T-helper 2 cell (primary cell): ENCODE results near the gene KDM6A.
A peak's percentile ranks its signal among the peaks of the same experiment; 100 is the strongest.
"Not testable (repeated sequence)": the region's sequence is repeated elsewhere in the genome, so short reads cannot be mapped to it uniquely, and the experiment has no call there.

Source experiments
- DNase-seq, 5 experiments: peaks; one replicate each; pipeline versions ENCODE4 v3.0.0 to v3.0.0-alpha.2; 2012 to 2022
- total RNA-seq, 2 donors: gene quantifications; one replicate each; lab custom pipeline; 2026; lab: John Stamatoyannopoulos, UW

KDM6A gene
- total RNA-seq, result 129 to 373 reads per million in 2 donors

DNA sequence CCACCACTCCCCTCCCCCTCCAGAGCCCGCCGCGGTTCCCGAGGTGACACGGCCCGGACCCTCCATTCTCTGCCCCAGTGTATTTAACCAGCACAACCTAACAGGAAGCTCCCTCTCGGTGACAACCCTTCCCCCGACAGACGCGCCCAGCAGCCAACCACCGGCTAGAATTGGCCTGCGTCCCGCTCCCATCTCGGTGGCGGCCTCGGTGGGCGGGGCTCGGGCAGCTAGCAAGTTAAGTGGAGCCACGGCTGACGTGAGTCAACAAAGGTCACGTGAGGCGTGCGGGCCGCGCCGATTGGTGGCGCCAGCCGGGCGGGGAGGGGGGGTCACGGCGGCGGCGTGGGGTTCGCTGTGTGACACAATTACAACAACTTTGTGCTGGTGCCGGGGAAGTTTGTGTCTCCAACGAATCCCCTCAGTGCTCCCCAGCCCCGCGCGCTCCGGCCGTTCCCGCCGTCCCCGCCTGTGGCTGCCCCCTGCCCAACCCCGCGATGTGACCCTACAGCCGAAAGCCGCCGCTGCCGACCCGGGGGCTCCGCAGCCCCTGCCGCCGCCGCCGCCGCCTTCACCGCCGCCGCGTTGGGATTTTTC is at the start of gene KDM6A:
KDM6A (plus strand) TSS at position 368 of the 594 bp plus-strand sequence. CDS start 364 bp downstream, outside the sequence.
- peak; percentile 85 to 99 (median 94) for DNase-seq

DNA sequence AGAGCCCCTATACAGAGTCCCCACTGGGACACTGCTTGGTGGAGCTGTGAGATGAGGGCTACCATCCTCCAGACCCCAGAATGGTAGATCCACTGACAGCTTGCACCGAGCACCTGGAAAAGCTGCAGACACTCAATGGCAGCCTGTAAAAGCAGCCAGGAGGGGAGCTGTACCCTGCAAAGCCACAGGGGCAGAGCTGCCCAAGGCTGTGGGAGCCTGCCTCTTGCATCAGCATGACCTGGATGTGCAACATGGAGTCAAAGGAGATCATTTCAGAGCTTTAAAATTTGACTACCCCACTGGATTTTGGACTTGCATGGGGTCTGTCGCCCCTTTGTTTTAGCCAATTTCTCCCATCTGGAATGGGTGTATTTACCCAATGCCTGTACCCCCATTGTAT is 49.8 kb upstream of the KDM6A start:
- DNase-seq, result not testable (repeated sequence)

DNA sequence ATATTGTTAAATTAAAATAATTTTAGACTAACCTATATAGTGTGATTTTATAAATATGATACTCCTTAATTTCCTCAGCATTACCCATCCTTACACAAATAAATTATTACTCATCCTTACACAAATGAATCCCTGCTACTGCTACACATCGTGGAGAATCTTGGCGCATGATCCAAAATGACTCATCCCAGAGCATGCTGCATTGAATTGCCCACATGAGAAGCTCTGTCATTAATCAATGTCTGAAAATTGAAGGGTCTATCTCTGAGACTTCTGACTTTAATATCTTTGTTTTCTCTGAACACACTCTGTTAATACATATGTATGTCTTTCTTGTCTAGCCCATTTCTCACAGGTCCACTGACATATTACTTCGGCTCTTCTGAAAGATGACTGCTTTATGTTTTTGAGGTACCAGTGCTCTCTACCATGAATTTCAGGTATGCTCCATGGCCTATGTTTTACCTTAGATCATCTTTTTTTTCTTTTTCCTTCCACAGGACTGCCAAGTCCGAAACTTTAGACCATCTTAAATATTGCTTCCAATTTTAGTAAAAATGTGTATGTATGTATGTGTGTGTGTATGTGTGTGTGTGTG is 44.9 kb upstream of the KDM6A start:
- no peak for DNase-seq

DNA sequence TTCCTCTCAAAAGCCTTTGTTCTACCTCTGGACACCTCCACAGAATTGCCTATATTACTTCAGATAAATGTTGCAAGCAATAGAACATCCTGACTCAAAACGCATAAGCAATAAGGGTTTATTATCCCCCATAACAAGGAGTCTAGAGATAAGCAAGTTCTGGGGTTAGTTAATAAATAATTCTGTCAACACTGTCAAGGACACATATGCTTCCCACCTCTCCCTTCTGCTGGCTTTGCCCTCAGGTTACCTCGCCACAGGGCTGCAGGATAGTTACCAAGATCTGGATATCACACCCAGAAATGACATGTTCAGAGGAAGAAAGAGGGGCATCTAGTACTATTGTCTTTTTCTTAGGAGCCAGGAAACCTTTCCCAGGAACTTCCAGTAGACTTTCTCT is 43.2 kb upstream of the KDM6A start:
- DNase-seq, result no peak

DNA sequence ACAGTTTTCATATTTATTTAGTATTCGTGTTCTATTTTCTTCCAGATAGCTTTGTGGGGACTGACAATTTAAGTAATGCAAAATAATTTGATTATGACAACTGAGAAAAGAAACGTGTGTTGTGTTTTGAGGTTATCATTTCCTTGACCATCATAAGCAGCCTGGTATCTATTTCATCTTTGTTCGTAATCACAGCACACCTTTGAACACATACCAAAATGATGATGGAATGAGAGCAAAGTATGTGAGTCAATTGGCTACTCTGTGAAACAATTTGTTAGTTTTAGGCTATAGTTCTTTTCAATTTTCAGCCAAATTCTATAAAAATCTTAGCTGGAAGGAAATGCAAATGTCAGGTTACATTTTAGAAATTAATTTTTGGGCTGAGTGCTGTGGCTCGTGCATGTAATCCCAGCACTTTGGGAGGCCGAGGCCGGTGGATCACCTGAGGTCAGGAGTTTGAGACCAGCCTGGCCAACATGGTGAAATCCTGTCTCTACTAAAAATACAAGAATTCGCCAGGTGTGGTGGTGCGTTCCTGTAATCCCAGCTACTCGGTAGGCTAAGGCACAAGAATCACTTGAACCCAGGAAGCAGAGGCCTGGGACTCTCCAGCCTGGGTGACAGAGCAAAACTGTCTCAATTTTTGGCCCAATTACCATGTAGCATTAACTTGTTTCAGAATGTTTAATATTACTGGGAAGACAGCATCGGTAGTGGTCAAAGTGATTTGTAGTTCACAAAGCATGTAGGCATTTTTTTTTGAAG is 30.3 kb upstream of the KDM6A start:
- no peak for DNase-seq

DNA sequence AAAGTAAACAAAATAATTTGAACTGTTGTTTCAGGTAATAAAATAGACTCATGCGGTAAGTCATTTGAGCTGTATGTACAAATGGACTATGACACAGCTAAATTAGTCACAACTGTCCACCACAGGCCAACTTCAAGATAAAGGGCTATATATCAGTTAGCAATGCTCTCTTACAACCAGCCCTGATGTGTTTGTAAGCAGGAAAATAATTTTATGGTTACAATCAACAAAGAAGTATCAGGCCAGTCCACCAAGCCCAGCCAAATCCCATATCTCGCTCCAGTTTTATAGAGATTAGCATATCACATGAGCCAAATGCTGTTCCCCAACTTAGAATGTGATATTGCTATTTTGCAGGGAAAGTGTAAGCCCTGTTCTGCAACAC is 29.7 kb upstream of the KDM6A start:
- no peak for DNase-seq

DNA sequence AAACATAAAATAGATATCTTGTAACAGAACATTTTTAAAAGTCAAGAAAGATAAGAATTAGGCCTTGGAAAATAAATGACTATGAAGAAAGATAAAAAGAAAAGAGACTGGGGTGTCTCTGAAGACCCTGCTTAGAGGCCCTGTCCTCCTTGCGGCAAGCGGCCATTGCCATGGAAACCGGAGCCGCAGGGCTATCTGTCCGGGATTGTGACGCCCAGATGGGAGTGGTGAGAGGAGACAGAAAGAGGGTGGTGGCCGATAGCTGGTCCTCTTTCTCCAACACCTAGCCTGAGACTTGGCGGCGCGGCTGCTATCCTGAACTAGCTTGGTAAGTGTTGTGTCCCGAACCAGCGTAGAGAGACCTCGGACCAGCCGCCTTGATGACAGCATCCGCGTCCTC is 29.2 kb upstream of the KDM6A start, which contains the start of gene DUSP21:
DUSP21 (plus strand) TSS at position 269 of the 400 bp plus-strand sequence; CDS start at position 381, 112 bp downstream.
- no peak for DNase-seq

DNA sequence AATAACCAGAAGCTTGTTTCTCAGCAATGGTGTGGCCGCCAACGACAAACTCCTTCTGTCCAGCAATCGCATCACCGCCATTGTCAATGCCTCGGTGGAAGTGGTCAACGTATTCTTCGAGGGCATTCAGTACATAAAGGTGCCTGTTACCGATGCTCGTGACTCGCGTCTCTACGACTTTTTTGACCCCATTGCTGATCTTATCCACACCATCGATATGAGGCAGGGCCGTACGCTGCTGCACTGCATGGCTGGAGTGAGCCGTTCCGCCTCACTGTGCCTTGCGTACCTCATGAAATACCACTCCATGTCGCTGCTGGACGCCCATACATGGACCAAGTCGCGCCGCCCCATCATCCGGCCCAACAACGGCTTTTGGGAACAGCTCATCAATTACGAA is 28.8 kb upstream of the KDM6A start:
- DNase-seq, result no peak

DNA sequence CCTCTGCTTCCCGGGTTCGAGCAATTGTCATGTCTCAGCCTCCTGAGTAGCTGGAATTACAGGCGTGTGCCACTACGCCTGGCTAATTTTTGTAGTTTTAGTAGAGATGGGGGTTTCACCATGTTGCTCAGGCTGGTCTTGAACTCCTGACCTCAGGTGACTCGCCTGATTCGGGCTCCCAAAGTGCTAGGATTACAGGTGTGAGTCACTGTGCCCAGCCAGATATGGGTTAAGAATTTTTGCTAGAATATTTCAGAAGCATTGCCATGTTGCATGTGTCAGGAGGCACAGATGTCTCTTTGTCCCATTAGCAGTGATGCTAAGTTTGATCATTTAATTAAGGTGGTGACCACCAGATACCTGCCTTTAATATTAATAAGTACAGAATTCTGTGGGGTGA is 22.1 kb upstream of the KDM6A start:
- DNase-seq, result not testable (repeated sequence)

DNA sequence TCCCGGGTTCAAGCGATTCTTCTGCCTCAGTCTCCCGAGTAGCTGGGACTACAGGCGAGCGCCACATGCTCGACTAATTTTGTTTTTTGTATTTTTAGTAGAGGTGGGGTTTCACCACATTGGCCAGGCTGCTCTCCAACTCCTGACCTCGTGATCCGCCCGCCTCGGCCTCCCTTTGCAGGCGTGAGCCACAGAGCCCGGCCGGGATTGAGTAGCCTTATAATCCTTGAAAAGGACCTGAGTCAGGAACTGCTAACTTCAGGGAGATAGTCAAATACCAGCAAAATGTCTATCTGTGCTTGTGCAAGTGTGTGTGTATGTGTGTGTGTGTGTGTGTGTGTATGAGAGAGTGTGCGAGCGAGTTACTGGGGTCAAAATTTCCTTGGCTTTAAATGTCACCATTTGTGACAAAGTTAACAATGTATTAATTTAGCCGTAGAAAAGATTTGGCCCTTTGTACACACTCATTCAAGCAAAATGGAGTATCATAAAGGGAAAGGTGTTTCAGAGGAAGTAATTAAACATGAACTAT is 1.8 kb upstream of the KDM6A start:
- no peak for DNase-seq

DNA sequence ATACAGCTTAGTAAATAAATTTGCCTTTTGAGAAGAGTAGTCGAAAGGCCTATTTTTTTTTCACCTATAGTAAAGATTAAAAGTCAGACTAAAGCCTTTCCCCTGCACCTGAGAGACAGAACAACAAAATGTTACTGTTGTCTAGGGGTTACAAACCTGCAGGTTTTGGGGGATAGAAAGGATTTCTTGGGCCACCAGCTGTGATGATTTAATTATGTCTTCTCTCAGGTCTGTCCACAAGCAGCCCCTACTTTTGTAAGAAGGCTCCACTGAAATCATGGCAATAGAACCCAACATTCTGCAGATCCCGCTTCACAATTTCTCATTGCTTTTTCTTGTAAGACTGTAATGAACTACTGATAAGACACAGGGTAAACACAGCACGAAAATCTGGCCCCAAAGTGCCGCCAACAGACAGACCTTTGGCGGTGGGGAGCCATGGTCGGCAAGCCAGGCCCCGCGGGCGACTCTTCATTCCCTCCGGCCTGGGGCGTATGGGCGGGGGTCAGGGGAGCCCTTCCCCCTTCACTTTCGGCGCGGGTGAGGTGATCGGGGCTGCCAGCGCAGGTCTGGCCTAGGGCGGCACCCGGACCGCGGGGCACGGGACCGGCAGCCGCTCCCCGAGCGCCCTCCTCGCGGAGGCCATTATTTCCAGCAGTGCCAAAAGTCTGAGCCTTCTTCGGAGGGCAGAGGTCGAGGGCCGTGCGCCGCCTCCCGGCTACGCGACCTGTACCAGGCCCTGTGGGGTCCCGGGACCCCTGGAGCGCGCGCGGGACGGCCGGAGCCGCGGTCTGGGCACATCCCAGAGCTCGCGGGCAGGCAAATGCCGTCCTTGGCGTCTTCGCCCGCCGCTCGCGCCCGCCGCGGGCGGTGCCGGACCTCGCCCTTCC is 812 bp upstream of the KDM6A start:
- DNase-seq, result peak in 3 of 5 experiments; percentile 2 to 55 (median 18)

DNA sequence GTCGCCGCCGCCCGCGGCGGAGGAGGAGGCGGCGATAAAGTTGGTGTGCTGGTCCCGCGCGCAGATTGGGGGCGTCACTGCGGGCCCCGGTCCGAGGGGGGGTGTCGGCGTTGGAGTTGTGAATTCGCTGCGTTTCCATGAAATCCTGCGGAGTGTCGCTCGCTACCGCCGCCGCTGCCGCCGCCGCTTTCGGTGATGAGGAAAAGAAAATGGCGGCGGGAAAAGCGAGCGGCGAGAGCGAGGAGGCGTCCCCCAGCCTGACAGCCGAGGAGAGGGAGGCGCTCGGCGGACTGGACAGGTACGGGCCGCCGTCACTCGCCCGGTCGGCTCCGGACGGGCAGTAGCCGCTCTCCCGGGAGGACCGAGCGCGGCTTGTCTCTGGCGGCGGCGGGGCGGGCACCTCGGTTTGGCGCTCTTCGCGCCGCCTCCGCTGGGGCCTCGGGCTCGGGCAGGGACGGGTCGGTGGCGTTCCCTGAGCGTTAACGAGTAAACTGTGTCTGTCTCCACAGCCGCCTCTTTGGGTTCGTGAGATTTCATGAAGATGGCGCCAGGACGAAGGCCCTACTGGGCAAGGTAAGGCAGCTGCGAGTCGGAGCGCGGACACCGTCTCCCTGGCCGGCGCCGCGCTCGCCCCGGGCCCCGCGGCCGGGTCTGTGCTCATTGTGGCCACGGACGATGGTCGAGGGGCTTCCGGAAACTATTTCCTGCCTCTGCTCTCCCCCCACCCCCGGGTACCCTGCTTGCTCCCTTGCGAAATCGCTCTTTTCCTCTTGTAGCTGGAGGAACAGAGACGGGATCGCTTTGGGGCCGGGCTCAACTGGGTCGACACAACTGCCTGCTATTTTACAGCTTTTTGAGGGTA is 658 bp downstream of the KDM6A start:
- peak; percentile 17 to 63 (median 35) for DNase-seq

DNA sequence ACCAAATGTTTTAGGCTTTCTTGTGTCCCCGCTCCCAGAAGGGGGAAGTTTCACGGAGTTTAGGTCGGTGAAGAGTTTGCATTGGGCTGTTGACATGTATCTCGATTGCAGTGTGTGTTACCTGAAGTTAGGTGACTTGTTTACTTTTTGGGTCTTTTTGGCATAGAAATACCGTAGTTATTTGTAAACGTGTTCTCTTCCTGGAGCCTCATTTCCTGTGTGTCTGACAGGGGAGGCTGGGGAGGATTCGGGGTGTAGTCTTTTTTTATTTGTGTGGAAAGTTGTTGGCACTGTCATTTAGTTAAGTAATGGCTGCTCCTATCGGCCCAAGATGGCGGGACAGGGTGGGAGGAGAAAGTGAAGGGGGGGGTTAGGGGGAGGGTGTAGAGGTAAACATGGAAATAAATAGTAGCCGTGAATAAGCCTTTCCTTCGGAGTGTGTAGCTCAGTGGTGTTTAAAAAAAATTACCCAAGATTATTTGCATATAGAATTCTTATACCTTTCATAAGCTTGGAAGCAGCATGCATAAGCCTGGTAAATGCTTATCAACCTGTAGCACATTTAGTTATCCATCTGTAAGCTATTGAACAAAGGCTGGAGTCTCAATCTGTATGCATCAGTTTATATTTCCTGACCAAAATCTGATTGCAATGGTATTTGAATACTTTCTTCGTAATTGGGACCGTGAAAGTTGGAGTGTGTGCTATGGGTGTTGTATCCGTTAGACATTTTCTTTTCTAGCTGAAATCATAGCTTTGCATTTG is 1.6 kb downstream of the KDM6A start:
- peak in 4 of 5 experiments; percentile 16 to 78 (median 36) for DNase-seq

DNA sequence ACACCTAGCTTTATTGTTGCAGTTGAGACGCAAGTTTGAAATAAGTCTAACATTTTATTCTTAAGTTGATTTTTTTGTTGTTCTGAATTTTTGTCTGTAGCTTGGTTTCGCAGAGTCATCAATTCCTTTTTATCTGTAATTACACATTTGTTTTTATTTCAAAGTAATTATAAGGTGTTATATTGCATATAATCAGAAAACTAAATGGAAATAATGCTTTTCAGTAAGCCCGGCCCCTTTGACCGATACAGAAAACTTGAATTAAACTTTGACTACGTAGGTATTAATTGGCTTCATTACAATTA is 2.1 kb downstream of the KDM6A start:
- no peak for DNase-seq

DNA sequence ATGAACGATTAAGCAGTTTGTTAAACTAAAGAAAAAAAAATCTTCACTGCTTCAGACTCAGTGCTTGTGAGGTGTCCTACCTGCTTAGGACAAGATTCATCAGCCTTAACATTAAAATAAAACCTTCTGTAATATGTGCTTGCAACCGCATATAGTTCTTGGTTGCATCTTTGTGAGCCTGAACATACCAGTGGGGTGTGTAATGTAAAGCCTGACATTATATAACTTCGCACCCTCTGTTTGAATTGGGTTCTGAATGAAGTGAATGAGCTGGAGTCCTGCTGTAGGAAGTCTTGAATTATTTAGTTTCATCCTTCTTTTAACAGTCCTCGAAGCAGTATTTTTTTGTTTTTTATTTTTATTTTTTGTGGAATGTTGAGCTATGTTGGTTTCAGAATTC is 3.1 kb downstream of the KDM6A start:
- peak in 1 of 5 experiments; percentile 10 for DNase-seq

DNA sequence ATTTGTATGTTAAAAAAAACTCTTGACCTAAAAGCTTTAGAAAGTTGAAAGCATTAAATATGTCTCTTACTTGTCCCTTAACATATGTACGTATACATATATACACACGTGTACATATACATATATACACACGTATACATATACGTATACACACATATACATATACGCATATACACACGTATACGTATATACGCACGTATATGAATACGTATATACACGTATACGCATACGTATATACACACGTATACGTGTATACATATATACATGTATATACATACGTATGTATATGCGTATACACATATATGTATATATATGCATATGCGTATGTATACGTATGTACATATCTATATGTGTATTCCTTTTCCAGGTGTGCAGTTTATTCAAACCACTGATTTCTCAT is 3.8 kb downstream of the KDM6A start:
- DNase-seq, result no peak

DNA sequence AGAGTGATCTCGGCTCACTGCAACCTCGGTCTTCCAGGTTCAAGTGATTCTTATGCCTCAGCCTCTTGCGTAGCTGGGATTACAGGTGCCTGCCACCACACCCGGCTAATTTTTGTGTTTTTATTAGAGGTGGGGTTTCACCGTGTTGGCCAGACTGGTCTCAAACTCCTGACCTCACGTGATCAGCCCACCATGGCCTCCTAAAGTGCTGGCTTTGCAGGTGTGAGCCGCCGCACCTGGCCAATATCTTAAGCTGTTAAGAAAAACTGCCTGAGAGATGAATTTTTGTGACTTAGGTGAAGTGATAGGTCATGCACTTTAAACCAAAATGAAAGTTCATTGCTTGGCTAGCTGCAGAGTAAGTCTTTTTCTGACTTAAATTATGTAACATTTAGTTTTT is 5.8 kb downstream of the KDM6A start:
- DNase-seq, result no peak

DNA sequence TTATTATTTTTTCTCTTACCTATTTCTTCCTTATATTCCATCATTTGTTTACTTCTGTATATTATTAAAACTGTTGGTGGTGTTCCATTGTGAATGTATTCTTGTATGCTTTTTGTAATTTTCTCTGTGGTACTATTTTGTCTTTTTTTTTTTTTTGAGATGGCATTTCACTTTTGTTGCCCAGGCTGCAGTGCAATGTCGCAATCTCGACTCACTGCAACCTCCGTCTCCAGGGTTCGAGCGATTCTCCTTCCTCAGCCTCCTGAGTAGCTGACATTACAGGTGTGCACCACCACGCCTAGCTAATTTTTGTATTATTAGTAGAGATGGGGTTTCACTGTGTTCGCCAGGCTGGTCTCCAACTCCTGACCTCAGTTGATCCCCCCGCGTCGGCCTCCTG is 8.6 kb downstream of the KDM6A start:
- DNase-seq, result no peak

DNA sequence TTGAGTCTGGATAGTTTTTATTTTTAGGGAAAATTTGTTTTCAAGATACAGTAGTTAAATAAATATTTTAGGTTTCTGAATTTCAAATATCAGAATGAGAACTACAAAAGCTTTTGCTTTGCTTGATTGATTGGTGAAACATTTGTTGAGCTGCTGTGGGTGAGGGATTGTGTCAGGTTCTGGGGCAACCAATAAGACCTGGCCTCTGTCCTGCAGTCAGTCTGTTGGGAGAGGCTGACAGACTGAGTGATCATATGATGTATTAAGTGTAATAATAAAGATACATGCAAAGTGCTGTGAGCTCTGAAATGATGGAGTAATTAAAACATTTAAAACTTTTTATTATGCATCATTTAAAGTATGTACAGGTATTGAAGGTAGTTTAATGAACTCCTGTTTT is 9.6 kb downstream of the KDM6A start:
- DNase-seq, result no peak

DNA sequence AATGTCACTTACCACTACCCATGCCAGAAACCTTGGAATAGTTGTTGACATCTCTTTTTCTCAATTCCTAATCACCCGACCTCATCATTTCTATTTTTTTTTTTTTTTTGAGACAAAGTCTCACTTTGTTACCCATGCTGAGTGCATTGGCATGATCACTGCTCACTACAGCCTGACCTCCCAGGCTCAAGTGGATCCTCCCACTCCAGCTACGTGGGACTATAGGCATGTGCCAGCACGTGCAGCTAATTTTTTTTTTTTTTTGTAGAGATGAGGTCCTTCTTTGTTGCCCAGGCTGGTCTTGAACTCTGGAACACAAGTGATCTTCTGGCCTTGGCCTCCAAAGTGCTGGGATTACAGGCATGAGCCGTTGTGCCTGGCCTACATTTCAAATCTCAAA is 12.0 kb downstream of the KDM6A start:
- DNase-seq, result no peak

DNA sequence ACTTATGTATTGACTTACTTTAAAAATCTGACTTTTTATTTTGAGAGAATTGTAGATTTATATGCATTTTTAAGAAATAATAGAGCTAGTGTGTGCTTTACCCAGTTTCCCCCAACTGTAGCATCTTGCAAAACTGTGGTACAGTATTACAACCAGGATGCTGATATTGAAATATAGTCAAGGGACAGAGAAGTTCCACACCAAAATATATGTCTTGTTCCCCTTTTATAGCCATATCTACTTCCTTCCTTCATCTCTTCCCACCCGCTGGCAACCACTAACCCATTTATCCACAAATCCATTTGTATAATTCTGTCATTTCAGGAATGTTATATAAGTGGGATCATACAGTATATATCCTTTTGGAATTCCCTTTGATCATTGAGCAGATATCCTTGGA is 16.8 kb downstream of the KDM6A start:
- no peak for DNase-seq
